SK-N-SH (cell line): Measurements from ENCODE around the gene CABLES2.

Experiments
- CTCF ChIP-seq: fragments of 200-600 bp; sonication (generic); IDR thresholded peaks from 2 replicates; pipeline ENCODE4 v1.6.1; 2017; ENCODE audit warnings: antibody characterized with exemption, mild to moderate bottlenecking, moderate library complexity
- EP300 ChIP-seq, 2 experiments: IDR thresholded peaks; 2 replicates each; pipeline versions ENCODE4 v1.4.0 to v1.6.1; 2012; ENCODE audit warnings: borderline replicate concordance in 1 of 2, low read depth in 1 of 2, low read length in 1 of 2
- EZH2phosphoT487 ChIP-seq: fragments of 200-600 bp; sonication (generic); IDR thresholded peaks from 2 replicates; pipeline ENCODE4 v1.6.1; 2017; ENCODE audit warnings: low read depth, mixed run types, mild to moderate bottlenecking, antibody characterized with exemption, moderate library complexity, borderline replicate concordance
- FOXJ3 ChIP-seq: sonication (generic); formaldehyde crosslinking; IDR thresholded peaks from 2 replicates; pipeline ENCODE4 v1.5.1; 2020; ENCODE audit warnings: mild to moderate bottlenecking, missing genetic modification reagents
- FOXM1 ChIP-seq: IDR thresholded peaks from 2 replicates; pipeline ENCODE4 v1.4.0; 2012; ENCODE audit warnings: low read depth, mild to moderate bottlenecking
- JUND ChIP-seq: IDR thresholded peaks from 2 replicates; pipeline ENCODE4 v1.4.0; 2012
- MXI1 ChIP-seq: IDR thresholded peaks from 2 replicates; pipeline ENCODE4 v1.6.1; 2012; ENCODE audit warnings: mild to moderate bottlenecking, low read depth, low read length, improper control_type of control experiment
- POLR2AphosphoS5 ChIP-seq: IDR thresholded peaks from 2 replicates; pipeline ENCODE4 v1.6.1; 2012; ENCODE audit warnings: low read depth, low read length
- REST ChIP-seq: IDR thresholded peaks from 2 replicates; pipeline ENCODE4 v1.6.1; 2012; ENCODE audit warnings: mild to moderate bottlenecking, low read depth, low read length, moderate library complexity
- TCF12 ChIP-seq: IDR thresholded peaks from 2 replicates; pipeline ENCODE4 v1.4.0; 2012
- YY1 ChIP-seq: IDR thresholded peaks from 2 replicates; pipeline ENCODE4 v1.4.0; 2012; ENCODE audit warnings: low read depth, mild to moderate bottlenecking
- TF ChIP-seq, protein P1 (sequence below): IDR thresholded peaks from 2 replicates; pipeline ENCODE4 v1.4.0; 2012; ENCODE audit warnings: low read depth

DNA sequence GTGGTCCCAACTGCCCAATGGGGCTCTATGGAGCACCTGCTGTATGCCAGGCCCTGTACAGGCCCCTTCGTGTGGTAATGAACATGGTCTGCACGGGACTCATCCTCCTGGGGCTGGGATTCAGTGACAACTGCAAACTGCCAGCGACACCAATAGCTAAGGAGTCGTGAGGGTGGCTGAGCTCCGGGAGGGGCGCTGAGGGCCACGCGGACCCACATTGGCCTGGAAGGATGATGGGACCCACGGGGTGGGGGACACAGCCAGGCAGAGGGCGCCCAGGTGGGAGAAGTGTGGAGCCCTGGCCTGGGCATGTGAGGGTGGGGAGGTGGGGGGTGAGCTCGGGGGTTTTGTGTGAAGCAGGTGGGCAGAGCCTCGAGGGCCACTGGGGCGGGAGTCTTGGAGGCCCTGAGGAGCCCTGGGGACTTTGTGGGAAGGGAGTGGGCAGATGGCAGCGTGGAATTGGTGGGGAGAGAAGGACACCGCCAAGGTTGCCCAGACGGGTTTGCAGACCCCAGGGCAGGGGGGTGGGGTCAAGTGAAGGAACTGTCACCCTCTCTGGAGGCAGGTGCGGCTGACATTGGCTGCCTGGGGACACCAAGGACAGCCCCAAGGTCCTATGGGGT lies 46.2 kb upstream of the CABLES2 start:
- TF ChIP-seq MXI1 (no peak), EZH2phosphoT487 (no peak), JUND (no peak), YY1 (no peak), EP300 (IDR thresholded peaks at IDR 0.05; ENCODE audit: borderline replicate concordance in 1 of 2, low read depth in 1 of 2, low read length in 1 of 2) (no peak), CTCF (no peak), FOXM1 (no peak), REST (no peak), FOXJ3 (no peak), TCF12 (no peak), POLR2AphosphoS5 (no peak)
- TF ChIP-seq, protein P1, sequence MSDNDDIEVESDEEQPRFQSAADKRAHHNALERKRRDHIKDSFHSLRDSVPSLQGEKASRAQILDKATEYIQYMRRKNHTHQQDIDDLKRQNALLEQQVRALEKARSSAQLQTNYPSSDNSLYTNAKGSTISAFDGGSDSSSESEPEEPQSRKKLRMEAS, result no peak
